MM.1S (cell line): Measurements from ENCODE around the gene NDUFS6.

Experiments used
- CTCF ChIP-seq: fragments of 300-600 bp; sonication (generic); IDR thresholded peaks from 2 replicates; pipeline ENCODE4 v1.5.1; 2016; ENCODE audit warnings: antibody characterized with exemption, low read length, mixed read lengths
- EZH2phosphoT487 ChIP-seq: fragments of 300-600 bp; sonication (generic); IDR thresholded peaks from 2 replicates; pipeline ENCODE4 v1.6.1; 2018; ENCODE audit warnings: antibody characterized with exemption, low read length

- no peak for TF ChIP-seq CTCF
- TF ChIP-seq EZH2phosphoT487, result no peak
Observed at GRCh38 chr5:1859099-1859498, 57.9 kb downstream of the NDUFS6 start.
